HG02610 (cell line): ENCODE results near the gene HDAC4.

ENCODE experiments used
- ATAC-seq: cut with Tn5 transposase; IDR thresholded peaks from one replicate; pipeline ENCODE4 v1.9.1; 2021; ENCODE audit warnings: mild to moderate bottlenecking, moderate library complexity; ENCODE audit not compliant: unreplicated experiment

The HDAC4 gene

GRCh38 chr2:239148495-239149200 lies 252.2 kb downstream of the HDAC4 start:
- ATAC-seq: no peak

- ATAC-seq: no peak
These were observed 253.4 kb downstream of the HDAC4 start for GRCh38 chr2:239147376-239147775.

GRCh38 chr2:239146741-239147181 lies 254.1 kb downstream of the HDAC4 start:
- no peak for ATAC-seq

- peak; percentile 53 for ATAC-seq
These were observed 254.7 kb downstream of the HDAC4 start for GRCh38 chr2:239146011-239146641.

GRCh38 chr2:239145601-239146000 lies 255.2 kb downstream of the HDAC4 start:
- ATAC-seq: no peak

GRCh38 chr2:239145106-239145505 lies 255.7 kb downstream of the HDAC4 start:
- no peak for ATAC-seq

GRCh38 chr2:239144713-239144999 lies 256.2 kb downstream of the HDAC4 start:
- no peak for ATAC-seq

- ATAC-seq: no peak
These were observed 256.7 kb downstream of the HDAC4 start for GRCh38 chr2:239143858-239144712.

GRCh38 chr2:239142806-239143205 lies 258.0 kb downstream of the HDAC4 start:
- no peak for ATAC-seq

- ATAC-seq: no peak
These were observed 258.5 kb downstream of the HDAC4 start for GRCh38 chr2:239142296-239142695.

- ATAC-seq: no peak
These were observed 259.6 kb downstream of the HDAC4 start for GRCh38 chr2:239141021-239141760.

- ATAC-seq: no peak
These were observed 260.3 kb downstream of the HDAC4 start for GRCh38 chr2:239140346-239141020.

GRCh38 chr2:239139566-239139965 lies 261.3 kb downstream of the HDAC4 start:
- ATAC-seq: no peak

GRCh38 chr2:239139101-239139500 lies 261.7 kb downstream of the HDAC4 start:
- no peak for ATAC-seq

GRCh38 chr2:239138610-239139009 lies 262.2 kb downstream of the HDAC4 start:
- ATAC-seq: no peak

- ATAC-seq: no peak
These were observed 262.9 kb downstream of the HDAC4 start for GRCh38 chr2:239137898-239138283.

- ATAC-seq: no peak
These were observed 263.5 kb downstream of the HDAC4 start for GRCh38 chr2:239137165-239137897.

- ATAC-seq: no peak
These were observed 264.1 kb downstream of the HDAC4 start for GRCh38 chr2:239136762-239137161.

- ATAC-seq: no peak
These were observed 264.6 kb downstream of the HDAC4 start for GRCh38 chr2:239136203-239136602.

GRCh38 chr2:239135531-239135930 lies 265.3 kb downstream of the HDAC4 start:
- no peak for ATAC-seq
